HepG2 (cell line): ENCODE measurements around the gene BPIFB4. TPM values are rescaled to one million over a fixed set of nuclear protein-coding genes. Genes with fewer than 3 reads are reported as not detected.

Experiments
- ATAC-seq: fragments of 200-7000 bp; cut with Tn5 transposase; 3 replicates; pipeline ENCODE4 v1.9.1; 2020; ENCODE audit warnings: mild to moderate bottlenecking, moderate library complexity
- BruUV-seq: library from RNA; stranded (reverse); fragments of 400-500 nt; replicated peaks from 2 replicates; lab custom pipeline; 2021; lab: Mats Ljungman, UMichigan
- CTCF ChIA-PET: fragments of 300-600 bp; formaldehyde crosslinking; extraction: SDS; loops from one replicate; lab custom pipeline; 2021; ENCODE audit warnings: low total read pairs, inconsistent platforms, low intra/inter-chr PET ratio; lab: Yijun Ruan, JAX
- POLR2A ChIA-PET: fragments of 350-600 bp; sonication (Branson Sonifier 250); formaldehyde crosslinking; loops from one replicate; lab custom pipeline; 2020; ENCODE audit warnings: antibody characterized with exemption, inconsistent platforms; lab: Yijun Ruan, JAX
- DNase-seq: peaks from one replicate; pipeline ENCODE4 v3.0.0-alpha.2; 2015; ENCODE audit warnings: low spot score
- FAIRE-seq: peaks from 3 replicates; lab custom pipeline; 2011; peaks lifted over from hg19 to GRCh38; lab: Jason Lieb, UNC
- H2AFZ ChIP-seq: one replicate; pipeline ENCODE4 v1.6.1; 2011; ENCODE audit warnings: low read length, inconsistent platforms
- H3K27ac ChIP-seq: fragments of 300-600 bp; 3 replicates; pipeline ENCODE4 v1.8.0; 2011; ENCODE audit warnings: mixed run types, mild to moderate bottlenecking, mixed read lengths, low read length, inconsistent platforms; ENCODE audit not compliant: insufficient read depth; ENCODE audit errors: extremely low read length
- H3K27me3 ChIP-seq, 2 experiments: fragments of 200-600 bp in 1 of 2; 2 replicates in 1 of 2; 3 replicates in 1 of 2; pipeline versions ENCODE4 v1.6.0 to v1.8.0; 2011; ENCODE audit warnings: low read length in 2 of 2, mild to moderate bottlenecking in 2 of 2, moderate library complexity in 2 of 2, inconsistent platforms in 1 of 2; ENCODE audit not compliant: insufficient read depth in 2 of 2, control insufficient read depth in 1 of 2
- H3K36me3 ChIP-seq, 2 experiments: fragments of 200-600 bp in 1 of 2; replicated peaks in 1 of 2; 2 replicates in 1 of 2; 3 replicates in 1 of 2; pipeline versions ENCODE4 v1.5.1 to v1.8.0; 2011; ENCODE audit warnings: low read length in 2 of 2, inconsistent platforms in 1 of 2; ENCODE audit not compliant: insufficient read depth in 2 of 2, control insufficient read depth in 1 of 2
- H3K4me1 ChIP-seq: 2 replicates; pipeline ENCODE4 v1.5.1; 2012; ENCODE audit warnings: low read length, inconsistent platforms; ENCODE audit not compliant: insufficient read depth
- H3K4me2 ChIP-seq: 2 replicates; pipeline ENCODE4 v1.6.0; 2011; ENCODE audit warnings: low read depth, low read length, inconsistent platforms
- H3K4me3 ChIP-seq, 3 experiments: fragments of 200-600 bp in 1 of 3; sonication (generic), shearing (Covaris generic) in 1 of 3; replicated peaks in 1 of 3; 2 replicates each; pipeline ENCODE4 v1.5.1; 2011 to 2016; ENCODE audit warnings: low read length in 3 of 3, inconsistent platforms in 2 of 3, low read depth in 2 of 3, mild to moderate bottlenecking in 2 of 3, control low read depth in 1 of 3, mixed read lengths in 1 of 3; ENCODE audit not compliant: insufficient read depth in 1 of 3
- H3K79me2 ChIP-seq: one replicate; pipeline ENCODE4 v1.6.1; 2011; ENCODE audit warnings: low read length, inconsistent platforms; ENCODE audit not compliant: insufficient read depth
- H3K9ac ChIP-seq: 2 replicates; pipeline ENCODE4 v1.6.0; 2011; ENCODE audit warnings: mild to moderate bottlenecking, low read depth, low read length, inconsistent platforms; ENCODE audit not compliant: insufficient read depth
- H3K9me3 ChIP-seq: 2 replicates; pipeline ENCODE4 v1.5.1; 2012; ENCODE audit warnings: mild to moderate bottlenecking, low read length
- H4K20me1 ChIP-seq: 2 replicates; pipeline ENCODE4 v1.6.0; 2011; ENCODE audit warnings: inconsistent platforms, mild to moderate bottlenecking, low read length, moderate library complexity; ENCODE audit not compliant: insufficient read depth
- ADNP ChIP-seq: sonication (generic); formaldehyde crosslinking; IDR thresholded peaks from 2 replicates; pipeline ENCODE4 v1.4.0; 2020; ENCODE audit warnings: missing genetic modification reagents
- HNRNPK ChIP-seq: fragments of 200-400 bp; formaldehyde crosslinking; IDR thresholded peaks from 2 replicates; pipeline ENCODE4 v1.6.1; 2018; ENCODE audit warnings: low read length, low read depth, moderate library complexity, mild to moderate bottlenecking; ENCODE audit not compliant: poor library complexity, severe bottlenecking
- HOXA3 ChIP-seq: sonication (generic); formaldehyde crosslinking; IDR thresholded peaks from 2 replicates; pipeline ENCODE4 v1.5.0; 2020; ENCODE audit warnings: missing genetic modification reagents
- KDM2A ChIP-seq: sonication (generic); formaldehyde crosslinking; IDR thresholded peaks from 2 replicates; pipeline ENCODE4 v1.4.0; 2020; ENCODE audit warnings: low read depth, missing genetic modification reagents, borderline replicate concordance
- PCBP2 ChIP-seq: fragments of 200-400 bp; formaldehyde crosslinking; optimal IDR thresholded peaks from 2 replicates; pipeline ENCODE3; 2018; ENCODE audit warnings: low read length, low read depth; ENCODE audit not compliant: poor library complexity, severe bottlenecking
- PHF20 ChIP-seq: sonication (generic); formaldehyde crosslinking; IDR thresholded peaks from 2 replicates; pipeline ENCODE4 v1.5.0; 2020; ENCODE audit warnings: mild to moderate bottlenecking, missing genetic modification reagents
- RARA ChIP-seq: IDR thresholded peaks from 2 replicates; pipeline ENCODE4 v1.6.1; 2016; ENCODE audit warnings: missing genetic modification reagents, missing compliant biosample characterization
- RFXANK ChIP-seq: IDR thresholded peaks from 2 replicates; pipeline ENCODE4 v1.6.1; 2016
- TMF1 ChIP-seq: sonication (generic); formaldehyde crosslinking; IDR thresholded peaks from 2 replicates; pipeline ENCODE4 v1.8.1; 2022; ENCODE audit warnings: low read depth, missing genetic modification reagents
- TP53 ChIP-seq: sonication (generic); formaldehyde crosslinking; conservative IDR thresholded peaks from 2 replicates; pipeline ENCODE4 v1.4.0; 2020; ENCODE audit warnings: missing genetic modification reagents
- XBP1 ChIP-seq: sonication (generic); formaldehyde crosslinking; IDR thresholded peaks from 2 replicates; pipeline ENCODE4 v1.5.0; 2020; ENCODE audit warnings: missing genetic modification reagents
- ZBTB8A ChIP-seq: sonication (generic); formaldehyde crosslinking; IDR thresholded peaks from 2 replicates; pipeline ENCODE4 v1.4.0; 2020; ENCODE audit warnings: mild to moderate bottlenecking, low read depth, missing genetic modification reagents, borderline replicate concordance
- ZKSCAN8 ChIP-seq: IDR thresholded peaks from 2 replicates; pipeline ENCODE4 v1.6.1; 2016; ENCODE audit warnings: borderline replicate concordance, missing genetic modification reagents, missing compliant biosample characterization
- ZNF121 ChIP-seq: sonication (generic); formaldehyde crosslinking; IDR thresholded peaks from 2 replicates; pipeline ENCODE4 v1.5.0; 2020; ENCODE audit warnings: mild to moderate bottlenecking, missing genetic modification reagents
- ZNF251 ChIP-seq: sonication (generic); formaldehyde crosslinking; IDR thresholded peaks from 2 replicates; pipeline ENCODE4 v1.9.0; 2021; ENCODE audit warnings: mild to moderate bottlenecking, missing genetic modification reagents
- ZNF652 ChIP-seq: IDR thresholded peaks from 2 replicates; pipeline ENCODE4 v1.6.1; 2016; ENCODE audit warnings: low read depth, borderline replicate concordance
- WGBS: methylation state at CpG from one replicate; pipeline ENCODE4 v1.1.6; 2017; ENCODE audit warnings: low lambda C conversion rate; 5-methylcytosine and 5-hydroxymethylcytosine counted together
- in situ Hi-C: cut with HindIII; loops from 2 replicates; pipeline ENCODE4 v1.10.0; 2017; ENCODE audit warnings: low pct_unique_long_range_greater_than_20kb; ENCODE audit not compliant: extremely low pct_ligation_motif_present
- intact Hi-C: fragments of 100-400 bp; cut with micrococcal nuclease; formaldehyde crosslinking; loops from one replicate; pipeline ENCODE4 v1.10.0; 2022; ENCODE audit not compliant: unreplicated experiment
- polyA plus RNA-seq, 8 experiments: library from polyadenylated mRNA; depleted of rRNA in 3 of 8; stranded (reverse) in 7 of 8; unstranded in 1 of 8; fragments of >200 nt; fragmentation: Illumina TruSeq in 4 of 8; extraction: Trizol in 4 of 8; gene quantifications; 2 replicates each; pipeline versions ENCODE4 v1.2.1 to v1.2.3, GENCODE V29; 2011 to 2016; ENCODE audit warnings: low read depth in 4 of 8, missing spikeins in 1 of 8, mixed read lengths in 1 of 8; ENCODE audit not compliant: insufficient read depth in 1 of 8
- total RNA-seq, 5 experiments: library from RNA; depleted of rRNA; stranded (reverse); fragments of >200 nt; fragmentation: Illumina TruSeq; extraction: Trizol; gene quantifications; 2 replicates each; pipeline ENCODE4 v1.2.3, GENCODE V29; 2016; ENCODE audit warnings: low read depth in 1 of 5
- TF ChIP-seq, protein P1 (sequence below): sonication (generic); formaldehyde crosslinking; IDR thresholded peaks from 2 replicates; pipeline ENCODE4 v1.8.0; 2022; ENCODE audit warnings: missing genetic modification reagents, mild to moderate bottlenecking, borderline replicate concordance
- TF ChIP-seq, protein P2 (sequence below): sonication (generic); formaldehyde crosslinking; IDR thresholded peaks from 2 replicates; pipeline ENCODE4 v1.5.0; 2020; ENCODE audit warnings: mild to moderate bottlenecking, missing genetic modification reagents, borderline replicate concordance
- TF ChIP-seq, protein P3 (sequence below): sonication (generic); formaldehyde crosslinking; IDR thresholded peaks from 2 replicates; pipeline ENCODE4 v1.5.0; 2020; ENCODE audit warnings: missing genetic modification reagents

Gene BPIFB4
- total and polyA plus RNA-seq, 2 of the 13 experiments (the other 11 are each of a cell fraction or from before 2014, with no cell fraction given) = 0.09 TPM; not detected in 1

DNA sequence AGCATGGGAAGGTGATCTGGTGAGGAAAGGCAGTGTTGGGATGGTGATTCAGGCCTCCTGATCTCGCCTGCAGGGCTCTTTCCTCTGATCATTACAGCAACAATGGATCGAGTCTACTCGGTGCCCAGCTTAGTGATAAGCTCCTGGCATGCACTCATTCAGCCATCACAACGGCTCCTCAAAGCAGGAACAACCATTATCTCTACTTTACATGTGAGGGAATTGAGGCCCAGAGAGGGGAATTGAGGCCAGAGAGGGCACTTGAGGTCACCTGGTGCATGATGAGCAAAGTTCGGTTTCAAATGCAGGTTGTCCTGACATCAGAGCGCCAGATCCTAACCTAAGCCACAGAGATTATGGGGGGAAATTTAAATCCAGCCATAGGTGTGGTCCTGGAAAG is 46.5 kb downstream of the BPIFB4 start:
- peak; percentile 70 for ATAC-seq
- ChIA-PET POLR2A (no interaction called here), CTCF (no interaction called here)
- Histone ChIP-seq H3K9ac (no peak overlapping the region), H3K36me3 (no peaks in the 10 kb centered on the region), H3K27ac (no peak overlapping the region), H4K20me1 (no peaks in the 10 kb centered on the region), H3K79me2 (no peaks in the 10 kb centered on the region), H3K9me3 (no peaks in the 10 kb centered on the region), H3K27me3 (peaks cover 0 to 21% of the 10 kb centered on the region in 2 experiments; a peak in 1 of 5 replicates), H2AFZ (no peak overlapping the region), H3K4me3 (no peak overlapping the region), H3K4me2 (peak overlapping the region; percentile 13), H3K4me1 (peaks cover 25% of the 10 kb centered on the region)
- FAIRE-seq = peak; percentile 40
- in situ Hi-C loops (no loop called here), intact Hi-C loops (no loop called here)
- DNase-seq = peak; percentile 45
- 2% methylated on average over 6 of the region's 6 CpGs for WGBS
- BruUV-seq = no TSS peak
- no peak for TF ChIP-seq TMF1 (CRISPR knock-in tag)
- TF ChIP-seq, protein P1, sequence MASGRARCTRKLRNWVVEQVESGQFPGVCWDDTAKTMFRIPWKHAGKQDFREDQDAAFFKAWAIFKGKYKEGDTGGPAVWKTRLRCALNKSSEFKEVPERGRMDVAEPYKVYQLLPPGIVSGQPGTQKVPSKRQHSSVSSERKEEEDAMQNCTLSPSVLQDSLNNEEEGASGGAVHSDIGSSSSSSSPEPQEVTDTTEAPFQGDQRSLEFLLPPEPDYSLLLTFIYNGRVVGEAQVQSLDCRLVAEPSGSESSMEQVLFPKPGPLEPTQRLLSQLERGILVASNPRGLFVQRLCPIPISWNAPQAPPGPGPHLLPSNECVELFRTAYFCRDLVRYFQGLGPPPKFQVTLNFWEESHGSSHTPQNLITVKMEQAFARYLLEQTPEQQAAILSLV (CRISPR knock-in tag) = no peak
- no peak for TF ChIP-seq HNRNPK
- no peak for TF ChIP-seq ZNF251
- no peak for TF ChIP-seq ZBTB8A
- no peak for TF ChIP-seq RFXANK
- no peak for TF ChIP-seq ZNF121 (CRISPR knock-in tag)
- no peak for TF ChIP-seq TP53
- TF ChIP-seq ADNP (CRISPR knock-in tag) = no peak
- TF ChIP-seq RARA (CRISPR knock-in tag) = peak; percentile 39; the same call in 1 of the 2 replicates
- TF ChIP-seq ZNF652 = no peak
- TF ChIP-seq HOXA3 = 0 out of 2 replicates have a peak, but pooled peaks have one; percentile 29
- no peak for TF ChIP-seq XBP1 (CRISPR knock-in tag)
- TF ChIP-seq, protein P2, sequence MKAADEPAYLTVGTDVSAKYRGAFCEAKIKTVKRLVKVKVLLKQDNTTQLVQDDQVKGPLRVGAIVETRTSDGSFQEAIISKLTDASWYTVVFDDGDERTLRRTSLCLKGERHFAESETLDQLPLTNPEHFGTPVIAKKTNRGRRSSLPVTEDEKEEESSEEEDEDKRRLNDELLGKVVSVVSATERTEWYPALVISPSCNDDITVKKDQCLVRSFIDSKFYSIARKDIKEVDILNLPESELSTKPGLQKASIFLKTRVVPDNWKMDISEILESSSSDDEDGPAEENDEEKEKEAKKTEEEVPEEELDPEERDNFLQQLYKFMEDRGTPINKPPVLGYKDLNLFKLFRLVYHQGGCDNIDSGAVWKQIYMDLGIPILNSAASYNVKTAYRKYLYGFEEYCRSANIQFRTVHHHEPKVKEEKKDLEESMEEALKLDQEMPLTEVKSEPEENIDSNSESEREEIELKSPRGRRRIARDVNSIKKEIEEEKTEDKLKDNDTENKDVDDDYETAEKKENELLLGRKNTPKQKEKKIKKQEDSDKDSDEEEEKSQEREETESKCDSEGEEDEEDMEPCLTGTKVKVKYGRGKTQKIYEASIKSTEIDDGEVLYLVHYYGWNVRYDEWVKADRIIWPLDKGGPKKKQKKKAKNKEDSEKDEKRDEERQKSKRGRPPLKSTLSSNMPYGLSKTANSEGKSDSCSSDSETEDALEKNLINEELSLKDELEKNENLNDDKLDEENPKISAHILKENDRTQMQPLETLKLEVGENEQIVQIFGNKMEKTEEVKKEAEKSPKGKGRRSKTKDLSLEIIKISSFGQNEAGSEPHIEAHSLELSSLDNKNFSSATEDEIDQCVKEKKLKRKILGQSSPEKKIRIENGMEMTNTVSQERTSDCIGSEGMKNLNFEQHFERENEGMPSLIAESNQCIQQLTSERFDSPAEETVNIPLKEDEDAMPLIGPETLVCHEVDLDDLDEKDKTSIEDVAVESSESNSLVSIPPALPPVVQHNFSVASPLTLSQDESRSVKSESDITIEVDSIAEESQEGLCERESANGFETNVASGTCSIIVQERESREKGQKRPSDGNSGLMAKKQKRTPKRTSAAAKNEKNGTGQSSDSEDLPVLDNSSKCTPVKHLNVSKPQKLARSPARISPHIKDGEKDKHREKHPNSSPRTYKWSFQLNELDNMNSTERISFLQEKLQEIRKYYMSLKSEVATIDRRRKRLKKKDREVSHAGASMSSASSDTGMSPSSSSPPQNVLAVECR (CRISPR knock-in tag) = 0 out of 2 replicates have a peak, but pooled peaks have one; percentile 23
- TF ChIP-seq PHF20 = no peak
- TF ChIP-seq ZKSCAN8 (CRISPR knock-in tag) = 0 out of 2 replicates have a peak, but pooled peaks have one; percentile 26
- TF ChIP-seq, protein P3, sequence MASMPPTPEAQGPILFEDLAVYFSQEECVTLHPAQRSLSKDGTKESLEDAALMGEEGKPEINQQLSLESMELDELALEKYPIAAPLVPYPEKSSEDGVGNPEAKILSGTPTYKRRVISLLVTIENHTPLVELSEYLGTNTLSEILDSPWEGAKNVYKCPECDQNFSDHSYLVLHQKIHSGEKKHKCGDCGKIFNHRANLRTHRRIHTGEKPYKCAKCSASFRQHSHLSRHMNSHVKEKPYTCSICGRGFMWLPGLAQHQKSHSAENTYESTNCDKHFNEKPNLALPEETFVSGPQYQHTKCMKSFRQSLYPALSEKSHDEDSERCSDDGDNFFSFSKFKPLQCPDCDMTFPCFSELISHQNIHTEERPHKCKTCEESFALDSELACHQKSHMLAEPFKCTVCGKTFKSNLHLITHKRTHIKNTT (CRISPR knock-in tag) = no peak
- no peak for TF ChIP-seq PCBP2
- TF ChIP-seq KDM2A (CRISPR knock-in tag) = no peak
